K562 (cell line): ENCODE data around the gene GPR21. TPM values are rescaled to one million over a fixed set of nuclear protein-coding genes. Genes with fewer than 3 reads are reported as not detected.

Experiments
- ATAC-seq: fragments of 200-7000 bp; cut with Tn5 transposase; 3 replicates; pipeline ENCODE4 v1.9.1; 2020; ENCODE audit warnings: moderate library complexity
- BruUV-seq: library from RNA; stranded (reverse); fragments of 400-500 nt; replicated peaks from 2 replicates; lab custom pipeline; 2021; lab: Mats Ljungman, UMichigan
- CTCF ChIA-PET: fragments of 300-600 bp; formaldehyde crosslinking; extraction: SDS; loops from one replicate; lab custom pipeline; 2021; ENCODE audit warnings: low intra/inter-chr PET ratio; lab: Yijun Ruan, JAX
- POLR2A ChIA-PET: fragments of 300-600, 350-650 bp; sonication (Branson Sonifier 250); formaldehyde crosslinking; extraction: SDS; loops from one replicate; lab custom pipeline; 2021; ENCODE audit warnings: antibody characterized with exemption, inconsistent platforms; lab: Yijun Ruan, JAX
- DNase-seq, 4 experiments: peaks; one replicate each; pipeline versions ENCODE4 v3.0.0 to v3.0.0-alpha.2; 2011 to 2018; ENCODE audit warnings: low spot score in 3 of 4, mixed read lengths in 3 of 4; ENCODE audit errors: extremely low read depth in 1 of 4
- FAIRE-seq: peaks from 2 replicates; lab custom pipeline; 2011; peaks lifted over from hg19 to GRCh38; lab: Jason Lieb, UNC
- H2AFZ ChIP-seq: 2 replicates; pipeline ENCODE4 v1.6.0; 2011; ENCODE audit warnings: low read depth, low read length, control low read depth, inconsistent platforms
- H3K27ac ChIP-seq: fragments of 200-600 bp; 3 replicates; pipeline ENCODE4 v1.8.0; 2011; ENCODE audit warnings: low read depth, mild to moderate bottlenecking, control low read depth, inconsistent platforms, low read length, moderate library complexity, mixed read lengths; ENCODE audit errors: extremely low read depth
- H3K27me3 ChIP-seq, 2 experiments: fragments of 300-600 bp in 1 of 2; 2 replicates in 1 of 2; 3 replicates in 1 of 2; pipeline versions ENCODE4 v1.6.0 to v1.8.0; 2011; ENCODE audit warnings: inconsistent platforms in 2 of 2, low read length in 2 of 2, mild to moderate bottlenecking in 1 of 2, mixed read lengths in 1 of 2, moderate library complexity in 1 of 2; ENCODE audit not compliant: control insufficient read depth in 2 of 2, insufficient read depth in 2 of 2
- H3K36me3 ChIP-seq: fragments of 300-600 bp; 3 replicates; pipeline ENCODE4 v1.8.0; 2011; ENCODE audit warnings: mild to moderate bottlenecking, low read length, inconsistent platforms; ENCODE audit not compliant: control insufficient read depth, insufficient read depth
- H3K4me1 ChIP-seq, 2 experiments: fragments of 200-600 bp in 1 of 2; replicated peaks in 1 of 2; 2 replicates in 1 of 2; 3 replicates in 1 of 2; pipeline versions ENCODE4 v1.5.1 to v1.8.0; 2011; ENCODE audit warnings: inconsistent platforms in 2 of 2, low read length in 2 of 2, mild to moderate bottlenecking in 1 of 2, mixed read lengths in 1 of 2, moderate library complexity in 1 of 2; ENCODE audit not compliant: control insufficient read depth in 2 of 2, insufficient read depth in 2 of 2
- H3K4me2 ChIP-seq: 2 replicates; pipeline ENCODE4 v1.6.1; 2011; ENCODE audit warnings: low read length, control low read depth, inconsistent platforms, mixed read lengths; ENCODE audit not compliant: insufficient read depth
- H3K4me3 ChIP-seq: fragments of 200-600 bp; sonication (generic), shearing (Covaris generic); 2 replicates; pipeline ENCODE4 v1.5.1; 2016; ENCODE audit warnings: control low read depth, inconsistent platforms
- H3K79me2 ChIP-seq: fragments of 200-600 bp; 3 replicates; pipeline ENCODE4 v1.8.0; 2011; ENCODE audit warnings: low read length, inconsistent platforms; ENCODE audit not compliant: control insufficient read depth, insufficient read depth
- H3K9ac ChIP-seq, 2 experiments: 2 replicates each; pipeline versions ENCODE4 v1.6.0 to v1.6.1; 2011; ENCODE audit warnings: low read depth in 2 of 2, low read length in 2 of 2, control low read depth in 1 of 2, inconsistent platforms in 1 of 2, mild to moderate bottlenecking in 1 of 2, mixed read lengths in 1 of 2; ENCODE audit not compliant: insufficient read depth in 1 of 2
- H3K9me1 ChIP-seq: one replicate; pipeline ENCODE4 v1.6.0; 2011; ENCODE audit warnings: inconsistent platforms, mild to moderate bottlenecking, low read length, moderate library complexity; ENCODE audit not compliant: control insufficient read depth, insufficient read depth
- H3K9me3 ChIP-seq: replicated peaks from 2 replicates; pipeline ENCODE4 v1.5.1; 2011; ENCODE audit warnings: low read depth, low read length, inconsistent platforms; ENCODE audit not compliant: control insufficient read depth, insufficient read depth
- H4K20me1 ChIP-seq: replicated peaks from 2 replicates; pipeline ENCODE4 v1.6.1; 2011; ENCODE audit warnings: low read length, inconsistent platforms, mixed read lengths; ENCODE audit not compliant: control insufficient read depth, insufficient read depth
- BCOR ChIP-seq: fragments of 450-650 bp; IDR thresholded peaks from 2 replicates; pipeline ENCODE4 v1.6.1; 2016
- CBX8 ChIP-seq: fragments of 200-600 bp; sonication (generic); IDR thresholded peaks from 2 replicates; pipeline ENCODE4 v1.6.1; 2012; ENCODE audit warnings: borderline replicate concordance, mixed run types, low read depth, mild to moderate bottlenecking, moderate library complexity, mixed read lengths, low read length, control low read depth, inconsistent platforms; ENCODE audit not compliant: poor library complexity, severe bottlenecking; ENCODE audit errors: extremely low read depth
- FIP1L1 ChIP-seq: fragments of 200-400 bp; formaldehyde crosslinking; IDR thresholded peaks from 2 replicates; pipeline ENCODE4 v1.6.1; 2018; ENCODE audit warnings: mild to moderate bottlenecking, low read depth, low read length; ENCODE audit not compliant: poor library complexity, severe bottlenecking
- FOXP1 ChIP-seq: sonication (generic); formaldehyde crosslinking; IDR thresholded peaks from 2 replicates; pipeline ENCODE4 v1.8.0; 2022; ENCODE audit warnings: mild to moderate bottlenecking, missing genetic modification reagents
- HEY1 ChIP-seq: fragments of 250-450 bp; sonication (Bioruptor Pico); IDR thresholded peaks from 2 replicates; pipeline ENCODE4 v1.5.0; 2020; ENCODE audit warnings: mild to moderate bottlenecking, moderate library complexity, borderline replicate concordance
- IFI16 ChIP-seq: fragments of 250-450 bp; sonication (Bioruptor Pico); IDR thresholded peaks from 2 replicates; pipeline ENCODE4 v2.1.2; 2022; ENCODE audit warnings: mild to moderate bottlenecking, inconsistent platforms
- MCM3 ChIP-seq: fragments of 450-650 bp; IDR thresholded peaks from 2 replicates; pipeline ENCODE4 v1.6.1; 2016
- PHF8 ChIP-seq: fragments of 200-600 bp; sonication (generic); IDR thresholded peaks from 2 replicates; pipeline ENCODE4 v1.6.1; 2012; ENCODE audit warnings: mixed run types, mild to moderate bottlenecking, inconsistent platforms, low read length, moderate library complexity, borderline replicate concordance
- PRMT5 ChIP-seq: sonication (generic); formaldehyde crosslinking; IDR thresholded peaks from 2 replicates; pipeline ENCODE4 v1.5.0; 2020; ENCODE audit warnings: missing genetic modification reagents
- SIN3A ChIP-seq, 2 experiments: fragments of 150-350 bp in 1 of 2; IDR thresholded peaks; 2 replicates each; pipeline ENCODE4 v1.6.1; 2011 to 2016; ENCODE audit warnings: borderline replicate concordance in 2 of 2, low read depth in 2 of 2, low read length in 2 of 2, mild to moderate bottlenecking in 2 of 2, moderate library complexity in 2 of 2; ENCODE audit not compliant: control insufficient read depth in 1 of 2
- ZFPM2 ChIP-seq: fragments of 250-450 bp; sonication (Bioruptor Pico); IDR thresholded peaks from 2 replicates; pipeline ENCODE4 v1.5.1; 2022; ENCODE audit warnings: mild to moderate bottlenecking
- ZNF644 ChIP-seq: fragments of 200-800 bp; sonication (Bioruptor generic); IDR thresholded peaks from 2 replicates; pipeline ENCODE4 v1.6.1; 2016; ENCODE audit warnings: low read depth, missing genetic modification characterization, missing compliant biosample characterization
- ZSCAN29 ChIP-seq: fragments of 450-650 bp; IDR thresholded peaks from 2 replicates; pipeline ENCODE4 v1.6.1; 2017
- WGBS: fragments of 100-300 bp; shearing (Covaris generic); methylation state at CpG from one replicate; pipeline ENCODE4 v1.1.6; 2016; ENCODE audit warnings: low coverage, mixed read lengths; ENCODE audit not compliant: insufficient coverage; ENCODE audit errors: missing lambda C conversion rate; 5-methylcytosine and 5-hydroxymethylcytosine counted together
- in situ Hi-C: fragments of 300-500 bp; cut with MboI; formaldehyde crosslinking; loops from 4 replicates; pipeline ENCODE4 v1.15.0; 2018; ENCODE audit warnings: inconsistent platforms, mixed read lengths
- intact Hi-C: fragments of 100-400 bp; cut with micrococcal nuclease; formaldehyde crosslinking; loops from 2 replicates; pipeline ENCODE4 v1.14.2; 2022
- polyA plus RNA-seq, 8 experiments: library from polyadenylated mRNA; depleted of rRNA in 4 of 8; stranded (reverse) in 5 of 8; unstranded in 3 of 8; fragments of >200 nt; fragmentation: Nextera tagmentation in 2 of 8; fragmentation: Illumina TruSeq in 1 of 8; extraction: Ambion mirVana in 2 of 8; extraction: Trizol in 1 of 8; gene quantifications; 2 replicates each; pipeline versions ENCODE4 v1.2.1 to v1.2.3, GENCODE V29; 2011 to 2014; ENCODE audit warnings: inconsistent platforms in 1 of 8, missing spikeins in 1 of 8
- total RNA-seq, 7 experiments: library from RNA; depleted of rRNA in 6 of 7; stranded (reverse); fragments of >200 nt in 6 of 7; fragmentation: Illumina TruSeq in 2 of 7; extraction: Trizol in 2 of 7; gene quantifications; 2 replicates each; pipeline versions ENCODE4 v1.2.1 to v1.2.3, GENCODE V29; 2011 to 2021; ENCODE audit warnings: low replicate concordance in 1 of 7
- TF ChIP-seq, protein P1 (sequence below): fragments of 250-450 bp; sonication (Bioruptor Pico); IDR thresholded peaks from 2 replicates; pipeline ENCODE4 v1.5.0; 2020; ENCODE audit warnings: mild to moderate bottlenecking
- TF ChIP-seq, protein P2 (sequence below): sonication (generic); formaldehyde crosslinking; IDR thresholded peaks from 2 replicates; pipeline ENCODE4 v1.8.0; 2022; ENCODE audit warnings: missing genetic modification reagents, mild to moderate bottlenecking, borderline replicate concordance
- TF ChIP-seq, protein P3 (sequence below): sonication (generic); IDR thresholded peaks from 2 replicates; pipeline ENCODE4 v1.6.1; 2016

Gene GPR21
- total and polyA plus RNA-seq, 9 of the 15 experiments (the other 6 are each of a cell fraction or from before 2014, with no cell fraction given), result 0.16 to 0.83 (median 0.36) TPM; not detected in 6

DNA sequence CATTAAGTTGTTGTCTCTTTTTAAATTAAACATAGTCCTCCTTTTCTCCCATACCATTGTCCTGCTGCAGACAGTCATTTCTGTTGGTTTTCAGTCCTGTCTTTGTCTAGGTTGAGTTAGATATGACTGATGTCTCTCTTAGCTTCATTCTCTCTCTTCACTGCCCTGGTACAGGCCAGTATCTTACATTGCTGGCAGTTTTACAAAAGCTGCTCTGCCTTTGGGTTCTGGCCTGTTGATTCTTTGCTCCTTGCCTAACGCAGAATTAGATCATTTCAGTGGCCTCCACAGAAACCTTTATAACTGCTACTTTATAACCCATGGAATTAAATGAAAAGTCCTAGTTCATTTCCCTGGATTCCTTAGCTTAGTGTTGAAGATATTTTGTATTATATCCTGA lies 33.7 kb downstream of the GPR21 start:
- DNase-seq (no peak), ATAC-seq (no peak), FAIRE-seq (no peak)
- Histone ChIP-seq H2AFZ (no peak overlapping the region), H3K4me3 (no peak overlapping the region), H3K4me1 (no peaks in the 10 kb centered on the region), H3K27me3 (no peaks in the 10 kb centered on the region), H3K79me2 (no peaks in the 10 kb centered on the region), H3K27ac (no peak overlapping the region), H4K20me1 (no peaks in the 10 kb centered on the region), H3K9me1 (no peaks in the 10 kb centered on the region), H3K36me3 (peaks cover 26% of the 10 kb centered on the region; the same call in 1 of the 3 replicates), H3K4me2 (no peak overlapping the region), H3K9me3 (no peaks in the 10 kb centered on the region), H3K9ac (no peak overlapping the region)
- in situ Hi-C loops (no loop called here), intact Hi-C loops (loop anchor here (10.0 kb wide), 1 partner anchor 602 kb away; no protein-coding TSS in a partner anchor)
- CTCF ChIA-PET, result no interaction called here
- no TSS peak for BruUV-seq
- POLR2A ChIA-PET, result interaction anchor here (1.0 to 1.4 kb wide), 2 partner anchors 9 to 26 kb away, joined by 3 to 4 read pairs; no protein-coding TSS in a partner anchor
- 100% methylated on average over 1 of the region's 1 CpG for WGBS
- TF ChIP-seq HEY1 (CRISPR knock-in tag) (no peak), PRMT5 (CRISPR knock-in tag) (no peak), ZSCAN29 (no peak), FOXP1 (CRISPR knock-in tag) (no peak), MCM3 (no peak), BCOR (no peak), IFI16 (CRISPR knock-in tag) (no peak), ZFPM2 (CRISPR knock-in tag) (no peak), CBX8 (no peak), FIP1L1 (no peak), SIN3A (IDR thresholded peaks at IDR 0.05; ENCODE audit: borderline replicate concordance in 2 of 2, control insufficient read depth in 1 of 2, low read depth in 2 of 2, low read length in 2 of 2) (no peak), PHF8 (no peak), ZNF644 (tag) (no peak)
- TF ChIP-seq, protein P1, sequence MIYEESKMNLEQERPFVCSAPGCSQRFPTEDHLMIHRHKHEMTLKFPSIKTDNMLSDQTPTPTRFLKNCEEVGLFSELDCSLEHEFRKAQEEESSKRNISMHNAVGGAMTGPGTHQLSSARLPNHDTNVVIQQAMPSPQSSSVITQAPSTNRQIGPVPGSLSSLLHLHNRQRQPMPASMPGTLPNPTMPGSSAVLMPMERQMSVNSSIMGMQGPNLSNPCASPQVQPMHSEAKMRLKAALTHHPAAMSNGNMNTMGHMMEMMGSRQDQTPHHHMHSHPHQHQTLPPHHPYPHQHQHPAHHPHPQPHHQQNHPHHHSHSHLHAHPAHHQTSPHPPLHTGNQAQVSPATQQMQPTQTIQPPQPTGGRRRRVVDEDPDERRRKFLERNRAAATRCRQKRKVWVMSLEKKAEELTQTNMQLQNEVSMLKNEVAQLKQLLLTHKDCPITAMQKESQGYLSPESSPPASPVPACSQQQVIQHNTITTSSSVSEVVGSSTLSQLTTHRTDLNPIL (CRISPR knock-in tag), result no peak
- TF ChIP-seq, protein P2, sequence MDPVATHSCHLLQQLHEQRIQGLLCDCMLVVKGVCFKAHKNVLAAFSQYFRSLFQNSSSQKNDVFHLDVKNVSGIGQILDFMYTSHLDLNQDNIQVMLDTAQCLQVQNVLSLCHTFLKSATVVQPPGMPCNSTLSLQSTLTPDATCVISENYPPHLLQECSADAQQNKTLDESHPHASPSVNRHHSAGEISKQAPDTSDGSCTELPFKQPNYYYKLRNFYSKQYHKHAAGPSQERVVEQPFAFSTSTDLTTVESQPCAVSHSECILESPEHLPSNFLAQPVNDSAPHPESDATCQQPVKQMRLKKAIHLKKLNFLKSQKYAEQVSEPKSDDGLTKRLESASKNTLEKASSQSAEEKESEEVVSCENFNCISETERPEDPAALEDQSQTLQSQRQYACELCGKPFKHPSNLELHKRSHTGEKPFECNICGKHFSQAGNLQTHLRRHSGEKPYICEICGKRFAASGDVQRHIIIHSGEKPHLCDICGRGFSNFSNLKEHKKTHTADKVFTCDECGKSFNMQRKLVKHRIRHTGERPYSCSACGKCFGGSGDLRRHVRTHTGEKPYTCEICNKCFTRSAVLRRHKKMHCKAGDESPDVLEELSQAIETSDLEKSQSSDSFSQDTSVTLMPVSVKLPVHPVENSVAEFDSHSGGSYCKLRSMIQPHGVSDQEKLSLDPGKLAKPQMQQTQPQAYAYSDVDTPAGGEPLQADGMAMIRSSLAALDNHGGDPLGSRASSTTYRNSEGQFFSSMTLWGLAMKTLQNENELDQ (CRISPR knock-in tag), result no peak
- TF ChIP-seq, protein P3, sequence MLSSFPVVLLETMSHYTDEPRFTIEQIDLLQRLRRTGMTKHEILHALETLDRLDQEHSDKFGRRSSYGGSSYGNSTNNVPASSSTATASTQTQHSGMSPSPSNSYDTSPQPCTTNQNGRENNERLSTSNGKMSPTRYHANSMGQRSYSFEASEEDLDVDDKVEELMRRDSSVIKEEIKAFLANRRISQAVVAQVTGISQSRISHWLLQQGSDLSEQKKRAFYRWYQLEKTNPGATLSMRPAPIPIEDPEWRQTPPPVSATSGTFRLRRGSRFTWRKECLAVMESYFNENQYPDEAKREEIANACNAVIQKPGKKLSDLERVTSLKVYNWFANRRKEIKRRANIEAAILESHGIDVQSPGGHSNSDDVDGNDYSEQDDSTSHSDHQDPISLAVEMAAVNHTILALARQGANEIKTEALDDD, result no peak
